Stimulated activated CD8-positive, alpha-beta memory T cell treated with anti-CD3 and anti-CD28 coated beads, Interleukin-15, amount 100 ng/mL, for 4 hours (primary cell): ENCODE data around the gene SPSB1.
"Not testable (repeated sequence)": the region's sequence is repeated elsewhere in the genome, so short reads cannot be mapped to it uniquely, and the experiment has no call there.

ENCODE experiments used
- DNase-seq, 2 donors: peaks; one replicate each; pipeline ENCODE4 v3.0.0-alpha.2; 2020; ENCODE audit warnings: low read depth in 2 of 2

Gene SPSB1

GRCh38 chr1:9366943-9367780 lies 74.5 kb downstream of the SPSB1 start:
- no peak for DNase-seq

GRCh38 chr1:9367806-9368205 lies 75.1 kb downstream of the SPSB1 start:
- no peak for DNase-seq

GRCh38 chr1:9368356-9368755 lies 75.7 kb downstream of the SPSB1 start:
- DNase-seq, result no peak

GRCh38 chr1:9369964-9370788 lies 77.5 kb downstream of the SPSB1 start:
- DNase-seq, result no peak

- no peak for DNase-seq
Measured at GRCh38 chr1:9371391-9371935, 78.8 kb downstream of the SPSB1 start.

- no peak for DNase-seq
Measured at GRCh38 chr1:9371951-9372350, 79.3 kb downstream of the SPSB1 start.

- no peak for DNase-seq
Measured at GRCh38 chr1:9373619-9374018, 80.9 kb downstream of the SPSB1 start.

- no peak for DNase-seq
Measured at GRCh38 chr1:9374748-9375341, 82.2 kb downstream of the SPSB1 start.

- DNase-seq, result no peak
Measured at GRCh38 chr1:9375912-9376311, 83.2 kb downstream of the SPSB1 start.

GRCh38 chr1:9376430-9376829 lies 83.7 kb downstream of the SPSB1 start:
- no peak for DNase-seq

- DNase-seq, result no peak
Measured at GRCh38 chr1:9376886-9377333, 84.2 kb downstream of the SPSB1 start.

GRCh38 chr1:9378801-9379200 lies 86.1 kb downstream of the SPSB1 start:
- no peak for DNase-seq

GRCh38 chr1:9380711-9381110 lies 88.0 kb downstream of the SPSB1 start:
- no peak for DNase-seq

GRCh38 chr1:9382643-9383491 lies 90.2 kb downstream of the SPSB1 start:
- DNase-seq, result no peak

- DNase-seq, result no peak
Measured at GRCh38 chr1:9384128-9384527, 91.4 kb downstream of the SPSB1 start.

GRCh38 chr1:9384751-9385245 lies 92.1 kb downstream of the SPSB1 start:
- DNase-seq, result no peak

- DNase-seq, result not testable (repeated sequence)
Measured at GRCh38 chr1:9385392-9385791, 92.7 kb downstream of the SPSB1 start.

- DNase-seq, result no peak
Measured at GRCh38 chr1:9385801-9386573, 93.3 kb downstream of the SPSB1 start.

- no peak for DNase-seq
Measured at GRCh38 chr1:9388335-9389180, 95.9 kb downstream of the SPSB1 start.
